Neural progenitor cell (in vitro differentiated cells): Measurements from ENCODE around the gene ABCG4. TPM values are rescaled to one million over a fixed set of nuclear protein-coding genes. Genes with fewer than 3 reads are reported as not detected.
A peak's percentile ranks its signal among the peaks of the same experiment; 100 is the strongest.

Experiments
- DNase-seq: peaks from one replicate; pipeline ENCODE4 v3.0.0-alpha.2; 2016; ENCODE audit warnings: low spot score
- H2AFZ ChIP-seq: fragments of 200-600 bp; sonication (generic); replicated peaks from 2 replicates; pipeline ENCODE4 v1.6.1; 2016; ENCODE audit warnings: antibody characterized with exemption
- H3F3A ChIP-seq: fragments of 200-600 bp; sonication (generic); 2 replicates; pipeline ENCODE4 v1.6.1; 2016; ENCODE audit warnings: antibody characterized with exemption, low read depth
- H3K27ac ChIP-seq: fragments of 200-600 bp; sonication (generic); 2 replicates; pipeline ENCODE4 v1.5.1; 2016; ENCODE audit warnings: mild to moderate bottlenecking
- H3K27me3 ChIP-seq: fragments of 200-600 bp; sonication (generic); 2 replicates; pipeline ENCODE4 v1.6.1; 2016; ENCODE audit warnings: mild to moderate bottlenecking, moderate library complexity
- H3K36me3 ChIP-seq: fragments of 200-600 bp; sonication (generic); 2 replicates; pipeline ENCODE4 v1.5.1; 2016
- H3K4me1 ChIP-seq: fragments of 200-600 bp; sonication (generic); 2 replicates; pipeline ENCODE4 v1.6.1; 2016; ENCODE audit warnings: mixed run types
- H3K4me2 ChIP-seq: fragments of 200-600 bp; sonication (generic); 2 replicates; pipeline ENCODE4 v1.6.1; 2016
- H3K4me3 ChIP-seq: fragments of 200-600 bp; sonication (generic); 2 replicates; pipeline ENCODE4 v1.5.1; 2016
- H3K79me2 ChIP-seq: fragments of 200-600 bp; sonication (generic); 2 replicates; pipeline ENCODE4 v1.6.1; 2016; ENCODE audit warnings: low read depth
- H3K9ac ChIP-seq: fragments of 200-600 bp; sonication (generic); 2 replicates; pipeline ENCODE4 v1.6.1; 2016
- H3K9me3 ChIP-seq: fragments of 200-600 bp; sonication (generic); 2 replicates; pipeline ENCODE4 v1.5.1; 2016; ENCODE audit warnings: low read depth
- H4K20me1 ChIP-seq: fragments of 200-600 bp; sonication (generic); 2 replicates; pipeline ENCODE4 v1.6.1; 2016; ENCODE audit warnings: low read depth
- H3K27ac Mint-ChIP-seq: 3 replicates; pipeline ENCODE4 v1.8.0; 2021; ENCODE audit warnings: mixed read lengths
- H3K27me3 Mint-ChIP-seq: 2 replicates; pipeline ENCODE4 v1.8.0; 2022; ENCODE audit warnings: low read depth, mild to moderate bottlenecking, inconsistent platforms, moderate library complexity, mixed read lengths; ENCODE audit not compliant: insufficient read depth
- H3K36me3 Mint-ChIP-seq: 3 replicates; pipeline ENCODE4 v1.8.0; 2021; ENCODE audit warnings: mixed read lengths
- H3K4me1 Mint-ChIP-seq: 3 replicates; pipeline ENCODE4 v1.8.0; 2021; ENCODE audit warnings: mixed read lengths
- H3K4me3 Mint-ChIP-seq: 3 replicates; pipeline ENCODE4 v1.8.0; 2021; ENCODE audit warnings: mild to moderate bottlenecking, moderate library complexity, mixed read lengths
- H3K9me3 Mint-ChIP-seq: 3 replicates; pipeline ENCODE4 v1.8.0; 2020; ENCODE audit warnings: mixed read lengths
- CTCF ChIP-seq: fragments of 200-600 bp; sonication (generic); IDR thresholded peaks from 2 replicates; pipeline ENCODE4 v1.5.1; 2017; ENCODE audit warnings: antibody characterized with exemption, mild to moderate bottlenecking
- EZH2 ChIP-seq: fragments of 200-600 bp; sonication (generic); IDR thresholded peaks from 2 replicates; pipeline ENCODE4 v1.6.1; 2017; ENCODE audit warnings: antibody characterized with exemption, mild to moderate bottlenecking, moderate library complexity
- EZH2phosphoT487 ChIP-seq: fragments of 200-600 bp; sonication (generic); IDR thresholded peaks from 2 replicates; pipeline ENCODE4 v1.6.1; 2017; ENCODE audit warnings: antibody characterized with exemption
- total RNA-seq: library from RNA; depleted of rRNA; stranded (reverse); fragments of >200 nt; gene quantifications from 2 replicates; pipeline ENCODE4 v1.2.3, GENCODE V29; 2015; ENCODE audit warnings: low replicate concordance

ABCG4 gene
- total RNA-seq, 1 donor from 2014 or later = 0.24 TPM

DNA sequence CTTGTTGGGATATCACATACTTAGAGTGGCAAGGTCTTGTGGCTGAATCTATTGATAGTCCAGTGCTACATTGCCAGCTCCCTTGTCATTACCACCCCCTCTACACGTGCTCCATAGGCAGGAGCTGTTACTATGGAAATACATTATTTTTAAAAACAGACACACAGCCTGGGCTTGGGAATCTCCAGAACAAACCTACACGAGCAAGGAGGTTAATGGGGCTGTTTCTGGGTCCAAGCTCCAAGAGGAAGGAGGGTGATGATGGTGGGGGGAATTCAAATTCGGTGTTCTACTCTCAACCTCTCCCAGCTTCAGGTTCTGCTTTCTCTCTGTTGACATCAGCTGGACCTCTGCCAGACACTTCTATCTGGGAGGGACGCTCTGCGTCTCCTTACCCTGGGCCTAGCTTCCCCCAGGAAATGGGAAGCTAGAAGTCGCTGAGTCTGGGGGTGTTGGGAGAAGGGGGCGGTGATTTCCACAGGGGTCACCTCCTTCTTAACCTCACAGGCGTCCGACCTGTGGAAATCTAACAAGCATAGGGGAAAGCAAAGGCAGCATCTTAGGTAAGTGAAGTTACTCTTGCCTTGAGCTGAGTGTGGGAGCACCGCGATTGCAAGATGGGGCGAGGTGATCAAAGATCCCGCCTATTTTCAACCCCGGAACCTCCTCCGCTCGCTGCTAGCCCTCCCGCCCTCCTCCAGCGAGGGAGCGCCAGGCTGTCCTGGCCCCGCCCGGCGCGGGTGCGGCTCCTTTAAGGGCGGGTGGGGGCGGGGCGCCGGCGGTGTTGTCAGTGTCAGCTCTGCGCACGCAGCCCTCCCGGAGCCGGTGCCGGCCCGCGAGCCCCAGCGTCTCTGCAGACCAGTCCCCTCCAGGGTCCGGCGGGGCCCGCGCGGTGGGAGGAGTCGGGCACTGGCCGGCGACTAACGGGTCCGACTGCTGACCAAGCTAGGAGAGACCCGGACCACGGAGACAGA lies 42.0 kb upstream of the ABCG4 start, which contains the start of gene C2CD2L:
TSS of gene C2CD2L (plus strand) at position 781 of the 974 bp plus-strand sequence. CDS start 398 bp downstream, outside the sequence.
- peaks cover 9% of the 10 kb centered on the region for H3K4me1 ChIP-seq
- H3K27ac ChIP-seq = no peak within 1 kb of the TSS
- peak within 1 kb of the TSS; percentile 99 for H3K4me2 ChIP-seq

GRCh38 chr11:119107538-119108145 lies 41.2 kb upstream of the ABCG4 start:
- H3K27ac Mint-ChIP-seq = no peak overlapping the region
- peak; percentile 44 for TF ChIP-seq EZH2
- no peak for TF ChIP-seq CTCF
- no peak for TF ChIP-seq EZH2phosphoT487
- H3K27ac ChIP-seq = no peak overlapping the region

More for the DNA sequence above, 42.0 kb upstream of the ABCG4 start, which contains the start of gene C2CD2L:
- Histone ChIP-seq H3K27me3 (peaks cover 15% of the 10 kb centered on the region), H3K36me3 (no peaks in the 10 kb centered on the region), H3K4me3 (peak within 1 kb of the TSS; percentile 97), H3K9ac (peak within 1 kb of the TSS; percentile 38), H4K20me1 (peaks cover 4% of the 10 kb centered on the region), H3F3A (peaks cover 47% of the 10 kb centered on the region), H2AFZ (peak within 1 kb of the TSS; percentile 88), H3K79me2 (peaks cover 12% of the 10 kb centered on the region), H3K9me3 (no peaks in the 10 kb centered on the region)
- peaks cover 38% of the 10 kb centered on the region for H3K4me1 Mint-ChIP-seq
- TF ChIP-seq CTCF (no peak), EZH2phosphoT487 (no peak), EZH2 (no peak)
- peak within 1 kb of the TSS; percentile 92 for H3K4me3 Mint-ChIP-seq
- peaks cover 2% of the 10 kb centered on the region for H3K27me3 Mint-ChIP-seq
- H3K27ac Mint-ChIP-seq = peak within 1 kb of the TSS; percentile 89
- peaks cover 4% of the 10 kb centered on the region for H3K36me3 Mint-ChIP-seq
- no peaks in the 10 kb centered on the region for H3K9me3 Mint-ChIP-seq
- peak; percentile 95 for DNase-seq

GRCh38 chr11:119108146-119108856 lies 40.6 kb upstream of the ABCG4 start:
- H3K36me3 ChIP-seq = no peaks in the 10 kb centered on the region
- peaks cover 30% of the 10 kb centered on the region for H3K4me1 Mint-ChIP-seq
- H3K27me3 Mint-ChIP-seq = peaks cover 1% of the 10 kb centered on the region
- peaks cover 8% of the 10 kb centered on the region for H3K79me2 ChIP-seq
- peaks cover 34% of the 10 kb centered on the region for H3F3A ChIP-seq
- no peak overlapping the region for H2AFZ ChIP-seq
- TF ChIP-seq CTCF (no peak), EZH2 (no peak), EZH2phosphoT487 (no peak)
- H3K4me2 ChIP-seq = peak overlapping the region; percentile 99
- peaks cover 4% of the 10 kb centered on the region for H3K36me3 Mint-ChIP-seq
- no peak overlapping the region for H3K27ac ChIP-seq
- no peak overlapping the region for H3K9ac ChIP-seq
- H3K9me3 ChIP-seq = no peaks in the 10 kb centered on the region
- H3K4me3 ChIP-seq = peak overlapping the region; percentile 97
- H3K27me3 ChIP-seq = peaks cover 15% of the 10 kb centered on the region
- H3K27ac Mint-ChIP-seq = peak overlapping the region; percentile 66
- H4K20me1 ChIP-seq = peaks cover 4% of the 10 kb centered on the region
- peak; percentile 54 for DNase-seq
- no peaks in the 10 kb centered on the region for H3K9me3 Mint-ChIP-seq
- peak overlapping the region; percentile 88 for H3K4me3 Mint-ChIP-seq
- H3K4me1 ChIP-seq = peaks cover 9% of the 10 kb centered on the region

More at GRCh38 chr11:119107538-119108145, 41.2 kb upstream of the ABCG4 start:
- no peaks in the 10 kb centered on the region for H3K9me3 Mint-ChIP-seq
- peaks cover 4% of the 10 kb centered on the region for H3K36me3 Mint-ChIP-seq
- peak overlapping the region; percentile 38 for H3K9ac ChIP-seq
- peaks cover 12% of the 10 kb centered on the region for H3K79me2 ChIP-seq
- peak overlapping the region; percentile 97 for H3K4me3 ChIP-seq
- peaks cover 15% of the 10 kb centered on the region for H3K27me3 ChIP-seq
- peak overlapping the region; percentile 99 for H3K4me2 ChIP-seq
- no peaks in the 10 kb centered on the region for H3K36me3 ChIP-seq
- peak overlapping the region; percentile 92 for H3K4me3 Mint-ChIP-seq
- H2AFZ ChIP-seq = peak overlapping the region; percentile 88
- H4K20me1 ChIP-seq = peaks cover 4% of the 10 kb centered on the region
- peaks cover 41% of the 10 kb centered on the region for H3F3A ChIP-seq
- DNase-seq = peak; percentile 52
- peaks cover 9% of the 10 kb centered on the region for H3K4me1 ChIP-seq
- H3K4me1 Mint-ChIP-seq = peaks cover 34% of the 10 kb centered on the region
- peaks cover 2% of the 10 kb centered on the region for H3K27me3 Mint-ChIP-seq
- no peaks in the 10 kb centered on the region for H3K9me3 ChIP-seq
